Skin of body (tissue), 2 donors: Measurements from ENCODE around the gene NDUFA11. TPM values are rescaled to one million over a fixed set of nuclear protein-coding genes. Genes with fewer than 3 reads are reported as not detected.
A peak's percentile ranks its signal among the peaks of the same experiment; 100 is the strongest.

ENCODE experiments used
- DNase-seq: peaks from one replicate; lab custom pipeline; 2025; lab: John Stamatoyannopoulos, UW
- total RNA-seq: library from RNA; depleted of rRNA; stranded (reverse); fragments of >200 nt; gene quantifications from one replicate; pipeline ENCODE4 v1.2.3, GENCODE V29; 2014

NDUFA11 gene
- total RNA-seq, 1 donor from 2014 or later, result 69.7 TPM

DNA sequence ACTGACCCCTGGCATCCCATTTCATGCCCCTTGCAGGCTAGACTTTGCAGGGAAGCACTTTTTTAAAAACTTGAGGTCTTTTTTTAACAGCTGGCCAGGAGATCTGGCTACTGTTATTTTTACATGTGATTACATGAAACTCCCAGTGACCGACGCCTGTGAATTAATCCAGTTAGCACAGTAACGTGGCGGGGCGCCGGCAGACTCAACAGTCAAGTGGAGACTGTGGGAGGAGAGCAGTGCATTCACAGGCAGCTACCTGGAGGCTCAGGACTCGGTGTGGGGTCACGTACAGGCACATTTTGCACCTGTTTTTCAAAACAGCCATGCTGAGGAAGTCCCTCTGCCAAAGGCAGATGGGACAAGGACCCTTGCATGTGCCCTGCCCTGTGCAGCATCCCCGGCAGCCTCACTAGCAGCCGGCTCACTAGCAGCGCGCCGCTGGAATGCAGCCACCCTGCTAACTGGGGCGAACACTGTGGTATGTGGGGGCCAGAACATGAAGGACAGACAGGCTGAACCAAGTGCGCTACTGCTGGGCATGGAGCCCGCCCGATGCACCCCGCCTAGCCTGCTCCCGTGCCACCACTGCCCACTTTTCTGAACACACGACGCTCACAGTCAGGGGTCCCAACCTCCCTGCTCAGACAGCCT lies 29.1 kb upstream of the NDUFA11 start:
- no peak for DNase-seq

DNA sequence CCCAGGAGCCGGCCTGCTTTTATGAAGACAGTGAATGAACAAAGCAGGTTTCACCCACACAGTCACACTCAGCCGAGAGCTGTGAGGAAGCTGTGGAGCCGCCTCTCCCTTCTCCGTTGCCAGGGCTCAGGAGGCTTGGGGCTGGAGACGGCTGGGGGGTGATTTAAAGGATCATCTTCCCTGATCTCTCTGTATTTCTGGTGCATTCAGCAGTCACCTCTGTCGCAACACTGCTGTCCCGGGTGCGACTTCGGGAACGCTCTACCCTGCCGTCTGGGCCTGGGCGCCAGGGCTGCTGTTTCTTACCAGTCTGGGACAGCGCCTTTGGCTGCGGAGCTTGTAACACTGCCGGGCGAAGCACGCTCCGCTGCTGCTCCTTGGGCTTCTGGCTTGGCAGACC lies 28.6 kb upstream of the NDUFA11 start:
- no peak for DNase-seq

GRCh38 chr19:5931251-5931650 lies 27.7 kb upstream of the NDUFA11 start:
- no peak for DNase-seq

- DNase-seq, result no peak
Observed at GRCh38 chr19:5929625-5930024, 26.0 kb upstream of the NDUFA11 start.

- no peak for DNase-seq
Observed at GRCh38 chr19:5929179-5929578, 25.6 kb upstream of the NDUFA11 start.

GRCh38 chr19:5927441-5927821 lies 23.8 kb upstream of the NDUFA11 start:
- no peak for DNase-seq

DNA sequence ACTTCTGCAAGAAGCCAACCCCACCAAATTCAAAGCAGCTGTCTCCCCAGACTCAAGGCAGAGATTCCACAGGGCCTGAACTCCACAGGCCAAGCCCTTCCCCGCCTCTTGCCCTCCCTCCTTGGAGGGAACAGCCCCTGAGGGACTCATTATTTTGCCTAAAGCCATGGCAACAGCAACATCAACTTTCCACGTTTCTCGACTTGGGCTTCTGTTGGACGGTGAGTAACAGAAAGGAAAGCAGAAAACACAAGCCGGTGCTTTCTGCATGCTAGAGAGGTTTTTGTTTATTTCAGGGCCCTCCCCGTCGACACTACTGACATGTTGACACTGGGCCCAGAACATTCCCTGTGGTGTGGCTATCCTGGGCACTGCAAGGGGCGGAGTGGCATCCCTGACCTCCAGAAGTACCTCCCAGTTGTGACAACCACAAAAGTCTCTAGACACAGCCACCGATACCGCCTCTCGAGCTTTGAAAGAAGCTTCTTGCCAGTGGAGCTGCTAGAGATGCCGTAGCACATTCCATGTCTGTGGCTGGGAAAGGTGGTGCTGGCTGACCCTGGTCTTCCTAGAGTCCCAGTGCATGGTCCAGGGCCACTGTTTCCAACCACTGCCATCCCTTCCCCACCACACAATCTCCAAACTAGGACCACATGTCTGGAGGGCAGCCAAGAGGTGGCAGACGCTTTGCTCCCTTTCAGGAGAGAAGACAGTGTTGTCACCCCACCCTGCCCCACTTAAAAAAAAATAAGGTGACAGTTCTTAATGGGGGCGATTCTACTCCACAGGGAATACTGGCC lies 23.3 kb upstream of the NDUFA11 start:
- peak; percentile 96 for DNase-seq

- no peak for DNase-seq
Observed at GRCh38 chr19:5925830-5926427, 22.3 kb upstream of the NDUFA11 start.

GRCh38 chr19:5923356-5923755 lies 19.8 kb upstream of the NDUFA11 start:
- no peak for DNase-seq

- no peak for DNase-seq
Observed at GRCh38 chr19:5922161-5922545, 18.6 kb upstream of the NDUFA11 start.

DNA sequence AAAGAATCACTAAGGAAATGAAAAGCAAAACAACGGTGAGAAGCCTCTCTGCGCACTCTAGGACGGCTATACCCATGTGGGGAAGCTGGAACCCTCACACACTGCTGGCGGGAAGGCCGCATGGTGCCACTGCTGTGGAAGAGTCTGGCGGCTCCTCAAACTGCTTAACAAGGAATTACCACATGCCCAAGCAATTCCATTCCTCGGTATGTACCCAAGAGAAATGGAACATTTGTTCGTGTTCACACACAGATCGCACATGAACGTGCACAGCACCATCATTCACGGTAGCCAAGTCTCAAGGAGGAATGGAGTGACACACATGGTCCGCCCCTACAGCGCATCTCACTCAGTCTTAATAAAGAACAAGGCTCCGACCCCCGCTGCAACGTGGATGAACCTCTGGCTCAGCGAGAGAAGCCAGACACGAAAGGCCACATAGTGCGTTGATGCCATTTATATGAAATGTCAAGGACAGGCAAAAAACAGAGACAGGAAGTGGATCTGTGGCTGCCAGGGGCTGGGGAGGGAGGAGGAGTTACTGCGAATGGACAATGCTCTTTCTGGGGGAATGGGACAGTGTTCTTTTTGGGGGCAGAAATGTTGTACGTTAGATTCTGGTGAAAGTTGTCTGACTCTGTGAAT lies 18.0 kb upstream of the NDUFA11 start:
- no peak for DNase-seq

DNA sequence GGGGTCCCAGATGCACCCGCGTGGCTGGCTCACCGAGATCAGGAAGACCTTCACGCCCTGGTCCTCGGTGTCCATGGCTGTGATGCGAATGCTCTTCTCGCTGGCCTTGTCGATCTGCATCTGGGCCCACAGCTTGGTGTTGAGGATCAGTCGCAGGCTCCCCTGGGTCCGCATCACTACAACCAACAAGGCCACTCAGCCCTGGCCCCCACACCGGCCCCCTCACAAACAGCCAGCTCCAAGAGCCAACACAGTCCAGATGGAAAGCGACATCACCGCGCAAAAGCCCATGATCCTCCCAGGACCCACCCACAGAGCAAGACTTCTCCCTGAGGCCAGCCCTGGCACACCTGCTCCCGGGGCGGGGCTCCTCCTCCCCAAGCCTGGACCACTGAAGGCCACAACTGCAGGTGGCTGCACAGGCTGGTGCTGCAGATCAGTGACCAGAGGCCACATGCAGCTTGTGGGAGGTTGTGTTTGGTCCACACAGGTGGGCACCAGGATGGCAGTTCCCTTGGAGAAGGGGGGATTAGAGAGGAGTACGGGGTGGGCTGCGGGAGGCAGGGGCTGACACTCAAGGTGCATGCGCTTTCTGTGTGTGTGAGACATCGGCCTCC lies 15.0 kb upstream of the NDUFA11 start:
- no peak for DNase-seq

DNA sequence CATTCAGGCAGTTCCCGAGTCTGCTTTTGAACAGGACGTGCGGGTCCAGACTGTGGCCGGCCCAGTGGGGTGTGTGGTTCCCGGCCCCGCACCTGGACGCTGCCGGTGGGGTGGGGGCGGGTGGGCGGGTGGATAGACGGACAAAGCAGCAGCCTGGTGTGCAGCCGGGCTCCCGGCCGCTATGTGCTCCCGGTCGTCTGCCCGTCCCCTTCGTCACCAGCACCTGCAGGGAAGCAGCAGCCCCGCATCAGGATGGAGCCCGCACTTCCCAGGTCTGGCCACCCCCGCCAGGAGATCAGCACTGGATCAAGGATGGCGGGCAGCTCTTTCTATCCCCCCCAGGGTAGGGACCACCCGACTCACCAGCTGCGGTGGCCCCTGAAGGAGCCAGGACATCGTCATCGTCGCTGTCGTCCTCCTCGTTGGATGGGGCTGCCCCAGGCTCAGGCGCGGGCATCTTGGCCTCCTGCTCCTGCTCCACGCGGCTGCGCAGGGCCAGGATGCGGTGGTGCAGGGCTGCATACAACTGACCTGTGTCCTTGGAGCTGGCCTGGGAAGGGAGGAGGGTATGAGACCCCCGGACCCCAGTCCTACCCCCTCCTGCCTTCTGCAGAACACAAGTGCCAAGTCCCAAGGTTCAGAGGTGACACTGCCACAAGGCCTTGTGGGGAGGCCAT lies 14.0 kb upstream of the NDUFA11 start:
- no peak for DNase-seq

GRCh38 chr19:5916181-5916708 lies 12.7 kb upstream of the NDUFA11 start:
- DNase-seq, result peak; percentile 42

DNA sequence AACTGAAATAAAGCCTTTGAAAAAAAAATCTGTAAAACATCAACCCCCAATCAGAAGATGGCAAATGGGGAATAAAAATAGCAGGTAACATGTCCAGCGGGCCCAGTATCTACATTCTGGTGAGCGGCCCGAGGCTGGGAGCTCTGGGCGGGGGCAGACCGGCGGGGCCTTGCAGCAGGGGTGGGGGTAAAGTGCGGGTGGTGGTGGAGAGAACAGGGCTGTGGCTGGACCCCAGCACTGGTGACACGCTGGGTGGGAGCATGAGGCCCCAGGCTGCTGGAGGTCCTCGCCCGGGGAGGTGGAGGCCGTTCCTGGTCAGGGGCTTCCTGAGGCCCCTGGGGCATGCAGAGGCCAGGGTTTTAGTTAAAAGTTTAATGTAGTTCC lies 12.2 kb upstream of the NDUFA11 start:
- DNase-seq, result no peak

- no peak for DNase-seq
Observed at GRCh38 chr19:5914946-5915781, 11.6 kb upstream of the NDUFA11 start.

DNA sequence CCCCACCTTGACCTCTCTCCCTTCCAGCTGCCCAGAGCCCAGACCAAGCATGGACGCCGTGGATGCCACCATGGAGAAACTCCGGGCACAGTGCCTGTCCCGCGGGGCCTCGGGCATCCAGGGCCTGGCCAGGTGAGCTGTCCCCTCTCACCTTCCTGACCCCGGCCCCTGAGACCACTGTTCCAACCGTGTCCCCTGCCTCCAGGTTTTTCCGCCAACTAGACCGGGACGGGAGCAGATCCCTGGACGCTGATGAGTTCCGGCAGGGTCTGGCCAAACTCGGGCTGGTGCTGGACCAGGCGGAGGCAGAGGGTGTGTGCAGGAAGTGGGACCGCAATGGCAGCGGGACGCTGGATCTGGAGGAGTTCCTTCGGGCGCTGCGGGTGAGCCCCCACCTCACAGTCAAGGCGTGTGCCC lies 10.8 kb upstream of the NDUFA11 start:
- no peak for DNase-seq

GRCh38 chr19:5913739-5914357 lies 10.3 kb upstream of the NDUFA11 start, which contains the start of gene CAPS:
Gene CAPS (plus strand): TSS chr19:5914254. CDS start chr19:5914407, 153 bp downstream.
- DNase-seq, result no peak

GRCh38 chr19:5911366-5911765 lies 7.8 kb upstream of the NDUFA11 start:
- DNase-seq, result peak; percentile 36

- no peak for DNase-seq
Observed at GRCh38 chr19:5910638-5910907, 7.0 kb upstream of the NDUFA11 start.
